Adrenal gland (tissue), 19 donors: ENCODE data around the gene NFATC2IP. TPM values are rescaled to one million over a fixed set of nuclear protein-coding genes. Genes with fewer than 3 reads are reported as not detected.

Experiments
- DNase-seq, 7 donors: peaks; one replicate each; pipeline ENCODE4 v3.0.0-alpha.2; 2019 to 2020
- H3K27ac ChIP-seq, 5 donors: fragments of 200-600 bp; sonication (generic) in 4 of 5; 1 replicate in 3 of 5; 2 replicates in 2 of 5; pipeline versions ENCODE4 v1.5.1 to v1.8.0; 2016 to 2020; ENCODE audit warnings: mild to moderate bottlenecking in 1 of 5
- H3K27me3 ChIP-seq: fragments of 200-600 bp; 2 replicates; pipeline ENCODE4 v1.8.0; 2021
- H3K36me3 ChIP-seq, 2 donors: fragments of 200-600 bp; replicated peaks in 1 of 2; 1 replicate in 1 of 2; 2 replicates in 1 of 2; pipeline versions ENCODE4 v1.5.1 to v1.8.0; 2018 to 2022
- H3K4me1 ChIP-seq, 2 donors: fragments of 200-600 bp; replicated peaks in 1 of 2; 1 replicate in 1 of 2; 2 replicates in 1 of 2; pipeline versions ENCODE4 v1.5.1 to v1.8.0; 2018 to 2021
- H3K4me3 ChIP-seq, 4 donors: fragments of 200-600 bp; sonication (generic) in 3 of 4; one replicate each; pipeline ENCODE4 v1.5.1; 2016 to 2018
- H3K9me3 ChIP-seq, 3 donors: fragments of 200-600 bp; sonication (generic) in 1 of 3; replicated peaks in 1 of 3; 1 replicate in 2 of 3; 2 replicates in 1 of 3; pipeline versions ENCODE4 v1.5.1 to v1.8.0; 2016 to 2021
- CTCF ChIP-seq, 6 experiments: fragments of 450-650 bp in 4 of 6; fragments of 200-600 bp in 2 of 6; sonication (generic) in 1 of 6; IDR thresholded peaks; 1 replicate in 5 of 6; 2 replicates in 1 of 6; pipeline versions ENCODE4 v1.5.1 to v1.8.0; 2016 to 2021; ENCODE audit warnings: antibody characterized with exemption in 6 of 6, mild to moderate bottlenecking in 2 of 6, moderate library complexity in 1 of 6
- POLR2A ChIP-seq, 2 donors: fragments of 450-650 bp; IDR thresholded peaks; one replicate each; pipeline ENCODE4 v1.6.1; 2017; ENCODE audit warnings: antibody characterized with exemption in 2 of 2, mild to moderate bottlenecking in 2 of 2, moderate library complexity in 1 of 2
- WGBS, 4 donors: extraction: QIAGEN DNeasy Blood & Tissue Kit in 2 of 4; methylation state at CpG; one replicate each; pipeline versions ENCODE4 v1.1.5 to v1.1.7; 2013 to 2017; 5-methylcytosine and 5-hydroxymethylcytosine counted together
- intact Hi-C, 2 donors: fragments of 100-400 bp; cut with DNase I; formaldehyde crosslinking; loops; one replicate each; pipeline versions ENCODE4 v1.14.1 to v1.15.0; 2022 to 2023
- long read RNA-seq, 10 donors: library from polyadenylated mRNA in 3 of 10; unstranded in 2 of 10; stranded (forward) in 1 of 10; transcript quantifications; one replicate each; pipeline ENCODE4 v2.0.0 and lab custom pipeline, GENCODE V29; 2021 to 2026
- polyA plus RNA-seq, 3 donors: library from polyadenylated mRNA; stranded (reverse); fragments of 200-250 nt in 2 of 3; fragments of 350-450 nt in 1 of 3; fragmentation: Illumina TruSeq in 1 of 3; extraction: RNeasy Lipid Tissue Mini Kit (QIAGEN cat#74804) in 1 of 3; gene quantifications; one replicate each; pipeline ENCODE4 v1.2.3, GENCODE V29; 2013 to 2014
- total RNA-seq, 9 donors: library from RNA; depleted of rRNA in 4 of 9; stranded (reverse); fragments of >200 nt in 4 of 9; fragments of 120-200 nt in 1 of 9; fragmentation: NEBNext Ultra II Directional in 1 of 9; extraction: Animal tissue kit (Norgen Biotek cat#: 25700) in 1 of 9; gene quantifications; one replicate each; pipeline versions ENCODE4 v1.1.0 to v1.2.4, GENCODE V29; 2013 to 2023
- donor health status: healthy with polysubstance abuse.
- donor health status: Bipolar disorder and iron deficiency.
- donor health status: DM: yes; HTN: yes; CAD: no.
- donor health status: DM: no; HTN: no; CAD: no.
- donor health status: DM: no; HTN: no; CAD: no.
- donor health status: DM: yes; HTN: yes; CAD: no.

The NFATC2IP gene
- total RNA-seq (10 to 100 TPM in 8 of 9 donors, 1 to 10 TPM in 1; 7.7 to 23.9 (median 16.0) TPM), polyA plus RNA-seq (10 to 100 TPM; 10.4 to 25.2 (median 18.3) TPM)
- long read RNA-seq, donor 1, full-length matches to known transcripts, result 3 of 3 reads
- long read RNA-seq, donor 1, partial matches to known transcripts, result 0 of 3 reads
- long read RNA-seq, donor 1, other reads (novel, unspliced or antisense), result 0 of 3 reads
- long read RNA-seq, donor 2, full-length matches to known transcripts, result 2 of 2 reads
- long read RNA-seq, donor 2, partial matches to known transcripts, result 0 of 2 reads
- long read RNA-seq, donor 2, other reads (novel, unspliced or antisense), result 0 of 2 reads
- long read RNA-seq, donor 3, full-length matches to known transcripts, result 1 of 1 reads
- long read RNA-seq, donor 3, partial matches to known transcripts, result 0 of 1 reads
- long read RNA-seq, donor 3, other reads (novel, unspliced or antisense), result 0 of 1 reads
- long read RNA-seq, donor 4, partial matches to known transcripts, result 0 of 1 reads
- long read RNA-seq, donor 4, other reads (novel, unspliced or antisense), result 1 of 1 reads
- long read RNA-seq, donor 5, full-length matches to known transcripts, result 15 of 24 reads
- long read RNA-seq, donor 5, partial matches to known transcripts, result 1 of 24 reads
- long read RNA-seq, donor 5, other reads (novel, unspliced or antisense), result 8 of 24 reads
- long read RNA-seq, donor 6, partial matches to known transcripts, result 0 of 1 reads
- long read RNA-seq, donor 6, other reads (novel, unspliced or antisense), result 1 of 1 reads
- long read RNA-seq, donor 7, full-length matches to known transcripts, result 2 of 2 reads
- long read RNA-seq, donor 7, partial matches to known transcripts, result 0 of 2 reads
- long read RNA-seq, donor 7, other reads (novel, unspliced or antisense), result 0 of 2 reads
- long read RNA-seq, donor 8, full-length matches to known transcripts, result 3 of 3 reads
- long read RNA-seq, donor 8, partial matches to known transcripts, result 0 of 3 reads
- long read RNA-seq, donor 8, other reads (novel, unspliced or antisense), result 0 of 3 reads
- long read RNA-seq, donor 9, full-length matches to known transcripts, result 3 of 3 reads
- long read RNA-seq, donor 9, partial matches to known transcripts, result 0 of 3 reads
- long read RNA-seq, donor 9, other reads (novel, unspliced or antisense), result 0 of 3 reads
- long read RNA-seq, donor 10, full-length matches to known transcripts, result 3 of 3 reads
- long read RNA-seq, donor 10, partial matches to known transcripts, result 0 of 3 reads
- long read RNA-seq, donor 10, other reads (novel, unspliced or antisense), result 0 of 3 reads

- Histone ChIP-seq H3K36me3 (peaks cover 0 to 24% of the 10 kb centered on the region in 2 donors), H3K27ac (peak within 1 kb of the TSS in 4 of 5 donors; percentile 55 to 79 (median 68)), H3K4me3 (peak within 1 kb of the TSS; percentile 50 to 78 (median 71)), H3K4me1 (peaks cover 0 to 7% of the 10 kb centered on the region in 2 donors), H3K9me3 (no peaks in the 10 kb centered on the region), H3K27me3 (no peaks in the 10 kb centered on the region)
- intact Hi-C loops, result no loop called here
- DNase-seq, result peak; percentile 100
- TF ChIP-seq CTCF (IDR thresholded peaks at IDR 0.05) (no peak), POLR2A (IDR thresholded peaks at IDR 0.05) (peak in 1 of 2 donors; percentile 25)
- WGBS, 4 donors, result 0 to 1% (median 0%) methylated on average over 35 to 79 of the region's 79 CpGs
Measured at GRCh38 chr16:28950648-28951409, at the start of gene NFATC2IP. Gene NFATC2IP (plus strand): TSS chr16:28950937. CDS start chr16:28951012, 75 bp downstream.

- H3K36me3 ChIP-seq, result peaks cover 0 to 18% of the 10 kb centered on the region in 2 donors
- intact Hi-C loops, result no loop called here
- H3K4me1 ChIP-seq, result no peaks in the 10 kb centered on the region
- H3K27me3 ChIP-seq, result no peaks in the 10 kb centered on the region
- no peak for TF ChIP-seq POLR2A (IDR thresholded peaks at IDR 0.05)
- TF ChIP-seq CTCF (IDR thresholded peaks at IDR 0.05), result no peak
- no peak overlapping the region for H3K4me3 ChIP-seq
- 85 to 90% (median 89%) methylated on average over 3 to 15 of the region's 15 CpGs for WGBS, 4 donors
- no peak for DNase-seq
- H3K9me3 ChIP-seq, result no peaks in the 10 kb centered on the region
- no peak overlapping the region for H3K27ac ChIP-seq
Measured at GRCh38 chr16:28901862-28902261, 48.9 kb upstream of the NFATC2IP start.

GRCh38 chr16:28902909-28903308, 47.8 kb upstream of the NFATC2IP start:
- Histone ChIP-seq H3K4me3 (no peak overlapping the region), H3K4me1 (no peaks in the 10 kb centered on the region), H3K27ac (no peak overlapping the region), H3K36me3 (peaks cover 0 to 18% of the 10 kb centered on the region in 2 donors), H3K9me3 (no peaks in the 10 kb centered on the region), H3K27me3 (no peaks in the 10 kb centered on the region)
- DNase-seq, result no peak
- no peak for TF ChIP-seq POLR2A (IDR thresholded peaks at IDR 0.05)
- 55 to 73% (median 68%) methylated on average over 10 to 11 of the region's 11 CpGs for WGBS, 4 donors
- intact Hi-C loops, result no loop called here
